Lower leg skin (tissue), 4 donors: ENCODE data around the gene DDB1. TPM values are rescaled to one million over a fixed set of nuclear protein-coding genes. Genes with fewer than 3 reads are reported as not detected.

Source experiments
- DNase-seq, 2 donors: peaks; one replicate each; pipeline ENCODE4 v3.0.0-alpha.2; 2019; ENCODE audit warnings: low spot score in 2 of 2
- H3K4me3 ChIP-seq: fragments of 200-600 bp; sonication (generic); 2 replicates; pipeline ENCODE4 v1.5.1; 2017; ENCODE audit warnings: mild to moderate bottlenecking, low read depth; ENCODE audit not compliant: poor library complexity, severe bottlenecking
- POLR2A ChIP-seq, 2 donors: fragments of 450-650 bp; IDR thresholded peaks; one replicate each; pipeline ENCODE4 v1.6.1; 2016 to 2017; ENCODE audit warnings: antibody characterized with exemption in 2 of 2, mild to moderate bottlenecking in 1 of 2, moderate library complexity in 1 of 2
- WGBS, 2 donors: methylation state at CpG; one replicate each; pipeline ENCODE4 v1.1.5; 2018; 5-methylcytosine and 5-hydroxymethylcytosine counted together
- intact Hi-C: fragments of 100-400 bp; cut with DNase I; formaldehyde crosslinking; loops from one replicate; pipeline ENCODE4 v1.15.0; 2023; ENCODE audit warnings: low total_unique reads
- total RNA-seq, 4 donors: library from RNA; depleted of rRNA; stranded (reverse); fragments of >200 nt; gene quantifications; one replicate each; pipeline ENCODE4 v1.1.0, GENCODE V29; 2016
- TF ChIP-seq, protein P1 (sequence below), 3 donors: fragments of 450-650 bp; IDR thresholded peaks; one replicate each; pipeline ENCODE4 v1.5.1; 2016; ENCODE audit warnings: antibody characterized with exemption in 3 of 3, mild to moderate bottlenecking in 3 of 3, moderate library complexity in 2 of 3

The DDB1 gene
- total RNA-seq, 4 donors from 2014 or later = 166 to 204 (median 185) TPM

GRCh38 chr11:61333550-61334433 lies 887 bp upstream of the DDB1 start:
- H3K4me3 ChIP-seq = peak overlapping the region; percentile 97
- intact Hi-C loops = no loop called here
- no peak for TF ChIP-seq POLR2A (IDR thresholded peaks at IDR 0.05)
- TF ChIP-seq, protein P1, sequence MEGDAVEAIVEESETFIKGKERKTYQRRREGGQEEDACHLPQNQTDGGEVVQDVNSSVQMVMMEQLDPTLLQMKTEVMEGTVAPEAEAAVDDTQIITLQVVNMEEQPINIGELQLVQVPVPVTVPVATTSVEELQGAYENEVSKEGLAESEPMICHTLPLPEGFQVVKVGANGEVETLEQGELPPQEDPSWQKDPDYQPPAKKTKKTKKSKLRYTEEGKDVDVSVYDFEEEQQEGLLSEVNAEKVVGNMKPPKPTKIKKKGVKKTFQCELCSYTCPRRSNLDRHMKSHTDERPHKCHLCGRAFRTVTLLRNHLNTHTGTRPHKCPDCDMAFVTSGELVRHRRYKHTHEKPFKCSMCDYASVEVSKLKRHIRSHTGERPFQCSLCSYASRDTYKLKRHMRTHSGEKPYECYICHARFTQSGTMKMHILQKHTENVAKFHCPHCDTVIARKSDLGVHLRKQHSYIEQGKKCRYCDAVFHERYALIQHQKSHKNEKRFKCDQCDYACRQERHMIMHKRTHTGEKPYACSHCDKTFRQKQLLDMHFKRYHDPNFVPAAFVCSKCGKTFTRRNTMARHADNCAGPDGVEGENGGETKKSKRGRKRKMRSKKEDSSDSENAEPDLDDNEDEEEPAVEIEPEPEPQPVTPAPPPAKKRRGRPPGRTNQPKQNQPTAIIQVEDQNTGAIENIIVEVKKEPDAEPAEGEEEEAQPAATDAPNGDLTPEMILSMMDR (IDR thresholded peaks at IDR 0.05) = no peak
- WGBS, 2 donors = 29% methylated on average over 19 of the region's 19 CpGs
- DNase-seq = no peak

GRCh38 chr11:61332281-61332796 lies 566 bp downstream of the DDB1 start:
- peak overlapping the region; percentile 97 for H3K4me3 ChIP-seq
- WGBS, 2 donors = 0% methylated on average over 24 of the region's 24 CpGs
- TF ChIP-seq, protein P1 (IDR thresholded peaks at IDR 0.05) = no peak
- no peak for TF ChIP-seq POLR2A (IDR thresholded peaks at IDR 0.05)
- intact Hi-C loops = no loop called here
- DNase-seq = no peak

DNA sequence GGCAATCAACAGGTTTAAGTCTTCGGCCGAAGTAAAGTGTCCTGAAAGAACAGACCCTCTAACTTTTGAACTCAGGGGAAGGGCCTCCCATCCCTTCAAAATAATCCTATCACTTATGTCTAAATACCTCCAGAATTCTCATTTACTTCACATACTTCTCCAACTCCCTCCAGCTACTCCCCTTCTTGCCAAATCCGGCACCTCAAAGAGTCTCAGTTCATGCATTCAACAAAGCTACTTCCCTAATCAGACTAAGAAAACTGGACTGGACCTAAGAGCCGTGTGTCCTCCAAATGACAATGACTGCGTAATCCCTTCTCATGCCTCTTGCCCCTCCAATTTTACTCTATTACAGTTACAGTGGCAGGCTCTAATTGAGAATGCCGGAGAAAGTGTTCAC lies 1.3 kb downstream of the DDB1 start:
- 50 to 52% methylated on average over 6 of the region's 6 CpGs for WGBS, 2 donors
- intact Hi-C loops = no loop called here

GRCh38 chr11:61329871-61330270 lies 3.0 kb downstream of the DDB1 start:
- no peak overlapping the region for H3K4me3 ChIP-seq
- no peak for DNase-seq
- 94 to 95% methylated on average over 4 of the region's 4 CpGs for WGBS, 2 donors
- TF ChIP-seq, protein P1 (IDR thresholded peaks at IDR 0.05) = no peak
- no peak for TF ChIP-seq POLR2A (IDR thresholded peaks at IDR 0.05)
- intact Hi-C loops = no loop called here

More for the DNA sequence above, 1.3 kb downstream of the DDB1 start:
- TF ChIP-seq, protein P1 (IDR thresholded peaks at IDR 0.05) = no peak
- no peak for TF ChIP-seq POLR2A (IDR thresholded peaks at IDR 0.05)
- DNase-seq = no peak
- no peak overlapping the region for H3K4me3 ChIP-seq

DNA sequence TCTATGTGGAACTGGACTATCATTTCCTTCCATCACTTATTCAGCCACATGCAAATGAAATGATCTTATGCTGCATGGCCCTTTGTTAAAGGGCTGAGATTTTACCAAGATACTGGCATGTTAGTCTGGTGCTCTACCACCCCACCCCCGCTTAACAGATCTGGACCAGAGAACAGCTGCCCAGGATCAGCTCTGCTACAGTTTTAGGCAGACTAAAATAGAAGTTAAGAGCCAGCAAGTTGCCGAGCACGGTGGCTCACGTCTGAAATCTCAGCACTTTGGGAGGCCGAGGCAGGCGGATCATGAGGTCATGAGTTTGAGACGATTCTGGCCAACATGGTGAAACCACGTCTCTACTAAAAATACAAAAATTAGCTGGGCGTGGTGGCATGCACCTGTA lies 4.6 kb downstream of the DDB1 start:
- no peak for DNase-seq
- H3K4me3 ChIP-seq = no peak overlapping the region
- intact Hi-C loops = no loop called here
- WGBS, 2 donors = 86 to 93% methylated on average over 9 of the region's 9 CpGs
- TF ChIP-seq, protein P1 (IDR thresholded peaks at IDR 0.05) = no peak
- TF ChIP-seq POLR2A (IDR thresholded peaks at IDR 0.05) = no peak
